Activated CD8-positive, alpha-beta memory T cell treated with anti-CD3 and anti-CD28 coated beads for 4 hours (primary cell): ENCODE measurements around the gene PDXP.
"Not testable (repeated sequence)": the region's sequence is repeated elsewhere in the genome, so short reads cannot be mapped to it uniquely, and the experiment has no call there.

Source experiments
- DNase-seq, 2 donors: peaks; one replicate each; pipeline ENCODE4 v3.0.0-alpha.2; 2020; ENCODE audit warnings: low read depth in 2 of 2

PDXP gene

GRCh38 chr22:37647317-37647716 is 11.2 kb upstream of the PDXP start:
- no peak for DNase-seq

GRCh38 chr22:37647928-37648327 is 10.6 kb upstream of the PDXP start:
- DNase-seq: no peak

GRCh38 chr22:37650463-37651136 is 7.9 kb upstream of the PDXP start:
- no peak for DNase-seq

- no peak for DNase-seq
These were observed 3.8 kb upstream of the PDXP start for GRCh38 chr22:37654563-37655251.

GRCh38 chr22:37655252-37655563 is 3.3 kb upstream of the PDXP start:
- no peak for DNase-seq

GRCh38 chr22:37656583-37656982 is 1.9 kb upstream of the PDXP start:
- not testable (repeated sequence) for DNase-seq

GRCh38 chr22:37657590-37658132 is 862 bp upstream of the PDXP start:
- DNase-seq: no peak

GRCh38 chr22:37659066-37659896 is 758 bp downstream of the PDXP start:
- no peak for DNase-seq

- DNase-seq: no peak
These were observed 1.6 kb downstream of the PDXP start for GRCh38 chr22:37659897-37660708.

GRCh38 chr22:37660709-37661045 is 2.2 kb downstream of the PDXP start:
- DNase-seq: no peak

- DNase-seq: no peak
These were observed 2.8 kb downstream of the PDXP start for GRCh38 chr22:37661160-37661924.

- DNase-seq: no peak
These were observed 3.5 kb downstream of the PDXP start for GRCh38 chr22:37662039-37662438.

- DNase-seq: no peak
These were observed 5.1 kb downstream of the PDXP start for GRCh38 chr22:37663521-37664140.

- DNase-seq: no peak
These were observed 6.0 kb downstream of the PDXP start for GRCh38 chr22:37664249-37665101.

GRCh38 chr22:37665487-37665886 is 7.0 kb downstream of the PDXP start:
- DNase-seq: no peak

- no peak for DNase-seq
These were observed 11.1 kb downstream of the PDXP start for GRCh38 chr22:37669586-37669985.

GRCh38 chr22:37672206-37672919 is 13.8 kb downstream of the PDXP start:
- no peak for DNase-seq

GRCh38 chr22:37672920-37673455 is 14.5 kb downstream of the PDXP start:
- DNase-seq: no peak

- DNase-seq: no peak
These were observed 15.7 kb downstream of the PDXP start for GRCh38 chr22:37674248-37674647.
